Fibroblast of the aortic adventitia (primary cell): ENCODE data around the gene NFRKB. TPM values are rescaled to one million over a fixed set of nuclear protein-coding genes. Genes with fewer than 3 reads are reported as not detected.

ENCODE experiments used
- DNase-seq: peaks from one replicate; pipeline ENCODE4 v3.0.0-alpha.2; 2010; ENCODE audit warnings: low read depth
- H3K4me3 ChIP-seq: 2 replicates; pipeline ENCODE4 v1.5.1; 2011; ENCODE audit warnings: low read depth, mild to moderate bottlenecking, control low read depth, low read length, moderate library complexity
- CTCF ChIP-seq: IDR thresholded peaks from 2 replicates; pipeline ENCODE4 v1.5.1; 2011; ENCODE audit warnings: mild to moderate bottlenecking, low read length, control low read depth, inconsistent platforms; ENCODE audit not compliant: insufficient read depth
- total RNA-seq: library from RNA; depleted of rRNA; stranded (reverse); fragments of >200 nt; gene quantifications from 2 replicates; pipeline ENCODE4 v1.2.3, GENCODE V29; 2012; ENCODE audit warnings: low replicate concordance

NFRKB gene
- total RNA-seq, 1 donor, result 21.5 TPM

GRCh38 chr11:129861702-129862522 lies 33.5 kb downstream of the NFRKB start:
- H3K4me3 ChIP-seq, result no peak overlapping the region
- DNase-seq, result peak; percentile 93
- TF ChIP-seq CTCF, result no peak

- no peak for DNase-seq
- H3K4me3 ChIP-seq, result no peak overlapping the region
Observed at GRCh38 chr11:129856036-129856435, 39.3 kb downstream of the NFRKB start.

GRCh38 chr11:129855086-129855485 lies 40.3 kb downstream of the NFRKB start:
- no peak overlapping the region for H3K4me3 ChIP-seq
- DNase-seq, result peak; percentile 24
- no peak for TF ChIP-seq CTCF

More at GRCh38 chr11:129856036-129856435, 39.3 kb downstream of the NFRKB start:
- TF ChIP-seq CTCF, result no peak

- H3K4me3 ChIP-seq, result no peak overlapping the region
- no peak for TF ChIP-seq CTCF
- DNase-seq, result no peak
Observed at GRCh38 chr11:129854232-129854805, 41.1 kb downstream of the NFRKB start.

GRCh38 chr11:129853518-129854231 lies 41.7 kb downstream of the NFRKB start:
- peak; percentile 54 for DNase-seq
- TF ChIP-seq CTCF, result no peak
- no peak overlapping the region for H3K4me3 ChIP-seq

GRCh38 chr11:129852125-129852740 lies 43.1 kb downstream of the NFRKB start:
- TF ChIP-seq CTCF, result no peak
- H3K4me3 ChIP-seq, result no peak overlapping the region
- DNase-seq, result no peak
